Fibroblast of skin of left quadriceps (primary cell): Measurements from ENCODE around the gene IKZF1.

ENCODE experiments used
- DNase-seq, 2 experiments: peaks; one replicate each; pipeline ENCODE4 v3.0.0-alpha.2; 2013; ENCODE audit warnings: low read depth in 2 of 2

IKZF1 gene

DNA sequence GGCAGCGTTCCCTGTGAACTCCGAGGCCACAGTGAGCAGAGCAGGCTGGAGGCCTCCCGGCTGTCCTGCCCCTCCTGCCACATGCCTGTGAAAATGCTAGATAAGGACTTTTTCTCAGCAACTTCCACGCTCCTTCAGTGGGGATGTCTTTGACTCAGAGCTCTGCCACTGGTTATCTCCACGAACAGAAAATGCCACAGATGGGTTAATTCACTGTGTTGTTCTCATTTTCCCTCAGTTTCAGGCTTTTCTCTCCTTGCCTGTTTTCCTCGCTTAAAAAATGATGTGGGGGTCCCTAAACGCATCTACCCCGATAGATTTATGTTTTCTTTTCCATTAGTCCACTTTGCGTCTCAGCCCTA is 51.3 kb downstream of the IKZF1 start:
- DNase-seq = no peak

DNA sequence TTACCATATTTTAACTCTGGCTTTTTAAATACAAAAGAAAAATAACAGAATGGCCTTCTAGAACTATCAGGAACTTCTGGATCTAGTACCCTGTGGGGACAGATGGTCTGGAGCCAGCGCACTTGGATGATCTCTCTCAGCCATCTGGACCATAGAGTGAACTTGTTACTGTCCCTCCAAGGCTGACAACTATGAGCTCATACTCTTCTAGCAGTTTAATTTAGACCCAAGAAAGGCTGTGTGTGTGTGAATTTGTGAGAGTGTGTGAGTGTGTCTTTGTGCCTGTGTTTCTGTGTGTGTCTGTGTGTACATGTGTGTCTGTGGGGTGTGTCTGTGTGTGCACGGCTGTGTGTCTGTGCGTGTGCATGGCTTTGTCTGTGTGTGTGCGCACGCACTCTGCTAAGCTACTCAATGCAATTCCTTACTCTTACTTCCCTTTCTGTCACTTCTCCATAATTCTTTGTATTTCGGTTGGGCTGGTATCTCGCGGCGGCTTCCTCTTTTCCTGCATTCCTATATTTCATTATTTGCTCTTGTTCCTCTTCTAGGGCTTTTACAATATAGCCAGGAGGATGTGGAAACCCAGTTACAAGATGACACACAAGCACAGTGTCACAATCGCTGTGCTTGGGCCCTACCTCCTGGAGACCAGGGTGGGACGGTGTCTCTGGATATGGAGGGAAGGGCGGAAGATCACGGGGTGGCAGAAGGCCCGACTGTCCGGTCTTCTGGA is 51.9 kb downstream of the IKZF1 start:
- DNase-seq = no peak

DNA sequence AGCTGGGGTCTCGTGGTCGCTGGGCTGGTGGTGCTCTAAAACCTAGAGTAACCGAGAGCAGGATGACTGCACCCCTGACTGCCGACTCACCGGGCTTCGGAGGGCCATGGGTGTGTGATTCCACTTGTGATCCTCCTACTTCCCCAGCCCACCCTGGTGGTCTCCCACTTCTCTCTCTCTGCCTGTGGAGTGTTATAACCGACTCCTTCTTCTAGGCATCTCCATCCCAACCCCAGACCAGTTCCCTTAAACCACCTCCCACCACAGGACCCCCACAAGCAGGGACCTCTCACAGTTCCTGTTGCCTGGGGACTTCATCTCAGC is 52.4 kb downstream of the IKZF1 start:
- DNase-seq = no peak

DNA sequence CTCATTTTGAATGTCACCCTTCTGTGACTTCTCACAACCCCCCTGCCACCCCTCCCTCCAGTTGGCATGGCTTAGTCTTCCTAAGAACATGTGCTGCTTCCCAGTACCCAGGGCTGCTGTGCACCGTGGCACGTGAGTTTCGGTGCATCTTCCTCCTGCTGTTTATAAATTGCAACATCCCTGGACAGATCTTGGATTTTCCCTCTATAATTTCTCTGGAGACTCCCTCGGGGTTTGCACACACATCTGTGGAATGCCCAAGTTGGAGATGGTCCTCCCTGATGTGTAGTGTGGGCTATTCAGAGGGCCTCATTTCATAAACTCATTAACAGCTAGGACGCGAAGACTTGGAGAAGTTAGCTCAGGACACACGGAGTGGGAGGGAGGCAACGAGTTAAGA is 52.9 kb downstream of the IKZF1 start:
- no peak for DNase-seq

DNA sequence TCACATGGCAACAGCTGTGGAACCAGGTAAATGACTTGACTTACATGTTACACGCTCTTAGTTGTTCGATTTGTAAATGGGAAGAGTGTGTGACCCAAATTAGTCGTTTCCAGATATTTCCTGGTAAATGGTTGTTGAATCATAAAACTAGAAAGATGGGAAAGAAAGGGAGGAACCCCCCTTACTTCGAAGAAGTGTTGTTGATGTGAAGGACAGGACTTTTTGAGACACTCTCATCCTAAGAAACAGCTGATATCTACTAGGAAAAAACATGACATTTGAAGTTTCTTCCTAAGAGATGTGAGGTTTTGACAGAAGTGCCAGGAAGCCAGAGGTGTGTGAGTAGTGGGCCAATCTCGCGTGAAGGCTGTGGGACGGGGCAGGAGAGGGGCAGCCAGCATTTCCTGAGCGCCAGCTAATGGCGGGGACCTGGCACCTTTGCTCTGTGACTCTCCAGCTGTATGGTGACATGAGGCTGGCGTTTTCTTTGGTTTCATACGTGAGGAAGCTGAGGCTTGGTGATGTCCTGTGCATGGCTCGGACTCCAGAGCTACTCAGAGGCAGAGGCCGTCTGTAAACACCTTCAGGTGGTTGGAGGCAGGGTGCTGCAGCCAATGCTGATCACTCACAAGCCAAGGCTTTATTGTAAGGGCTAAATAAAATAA is 53.7 kb downstream of the IKZF1 start:
- DNase-seq = no peak

DNA sequence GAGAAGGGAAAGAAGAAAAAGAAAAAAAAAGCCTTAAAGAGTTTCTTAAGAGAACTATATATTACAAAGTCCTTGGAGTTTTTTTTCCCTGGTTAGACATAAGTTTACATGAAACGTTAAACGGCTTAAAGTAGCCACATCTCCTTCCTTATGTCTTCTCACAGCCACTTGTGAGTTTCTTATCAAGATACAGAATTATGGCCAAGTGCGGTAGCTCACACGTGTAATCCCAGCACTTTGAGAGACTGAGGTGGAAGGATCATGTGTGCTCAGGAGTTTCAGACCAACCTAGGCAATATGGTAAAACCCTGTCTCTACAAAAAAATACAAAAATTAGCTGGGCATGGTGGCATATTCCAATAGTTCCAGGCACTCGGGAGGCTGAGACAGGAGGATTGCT is 54.3 kb downstream of the IKZF1 start:
- no peak for DNase-seq

DNA sequence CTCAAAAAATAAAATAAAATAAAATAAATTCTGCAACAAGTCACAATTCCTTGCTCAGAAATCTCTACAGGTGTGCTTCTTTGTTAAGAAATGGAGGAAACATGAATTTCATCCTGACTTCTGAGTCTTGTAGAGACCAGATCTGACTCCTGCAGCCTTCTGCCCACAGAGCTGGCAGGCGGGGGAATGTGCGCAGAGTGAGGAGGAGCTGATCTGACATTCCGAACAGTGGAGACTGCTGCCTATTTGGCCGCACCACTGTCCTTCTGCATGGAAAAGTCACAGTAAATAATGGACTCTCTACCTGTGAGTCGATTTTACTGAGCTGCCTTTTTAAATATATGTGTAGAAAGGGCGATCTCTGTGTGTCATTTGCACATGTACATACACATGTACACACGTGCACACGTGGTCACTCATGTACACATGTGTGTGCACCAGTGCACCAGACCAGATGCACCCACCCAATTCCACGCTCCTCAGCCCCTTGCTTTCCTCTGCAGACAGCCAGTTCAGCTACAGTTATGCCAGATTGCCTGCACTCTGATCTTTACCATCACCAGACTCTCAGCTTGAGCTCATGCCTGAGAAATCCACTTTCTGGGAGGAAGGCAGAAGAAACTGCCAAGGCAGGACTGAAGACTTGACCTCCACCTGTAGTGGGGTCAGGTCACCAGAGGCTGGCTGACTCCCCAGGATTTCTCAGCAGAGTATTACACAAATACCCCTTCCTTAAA is 54.9 kb downstream of the IKZF1 start:
- no peak for DNase-seq

DNA sequence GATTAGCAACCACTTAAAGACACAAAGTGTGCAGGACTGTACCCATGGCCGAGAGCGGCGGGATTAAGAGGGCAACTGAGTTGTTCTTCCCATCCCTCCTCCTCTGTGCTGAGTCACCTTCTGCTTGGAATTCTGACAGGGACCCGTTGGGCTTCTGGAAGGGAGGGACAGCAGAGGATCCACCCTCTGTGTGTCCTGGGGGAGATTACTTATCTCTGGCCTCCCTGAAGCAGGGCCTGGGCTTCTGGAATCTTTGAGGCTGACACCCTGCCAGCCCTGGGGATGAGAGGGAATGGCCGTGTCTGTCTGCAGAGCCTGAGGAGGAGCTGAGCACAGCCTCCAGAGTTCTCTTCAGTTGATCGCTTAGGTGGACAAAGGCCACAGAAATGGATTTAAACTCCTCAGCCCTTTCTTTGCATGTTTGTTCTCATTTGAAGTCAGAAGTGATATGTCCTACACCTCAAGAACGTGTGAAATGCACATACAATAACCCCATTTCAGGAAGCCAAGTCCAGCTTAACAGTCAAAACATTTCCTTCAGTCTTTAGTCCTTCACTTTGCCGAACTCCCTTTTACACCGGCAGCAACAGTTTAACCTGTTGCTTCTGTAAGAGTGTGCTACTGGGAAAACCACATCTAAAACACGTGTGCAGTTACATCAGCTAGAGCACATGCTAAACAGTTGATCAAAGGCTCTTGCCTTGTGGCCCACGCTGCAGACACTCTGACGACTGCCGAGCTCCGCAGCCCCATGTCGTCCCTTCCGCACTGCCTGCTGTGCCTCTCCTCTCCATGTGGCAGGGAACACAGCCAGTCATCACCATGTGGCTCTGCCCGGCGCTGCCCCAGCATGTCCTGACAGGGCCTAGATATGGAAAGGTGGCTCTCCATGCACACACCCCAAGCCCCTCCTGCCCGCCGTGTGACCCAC is 55.7 kb downstream of the IKZF1 start:
- no peak for DNase-seq

DNA sequence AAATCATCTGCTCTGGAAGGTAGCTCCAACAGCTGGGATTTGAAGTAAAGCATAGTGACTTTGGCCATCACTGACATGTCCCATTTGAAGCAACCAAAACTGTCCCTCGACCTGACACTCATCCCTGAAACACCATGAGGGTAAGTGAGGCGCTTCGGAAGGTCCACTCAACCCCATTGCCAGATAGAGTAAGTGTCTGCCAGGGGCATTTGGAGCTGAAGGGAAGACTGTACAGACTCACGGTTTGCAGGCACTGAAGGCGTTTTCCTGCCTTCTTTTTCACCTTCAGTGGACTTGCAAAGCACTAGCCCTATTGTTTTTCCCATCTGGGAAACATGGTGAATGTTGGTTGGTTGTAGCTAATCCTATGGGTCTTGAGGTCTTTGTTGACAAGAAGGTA is 57.6 kb downstream of the IKZF1 start:
- no peak for DNase-seq

DNA sequence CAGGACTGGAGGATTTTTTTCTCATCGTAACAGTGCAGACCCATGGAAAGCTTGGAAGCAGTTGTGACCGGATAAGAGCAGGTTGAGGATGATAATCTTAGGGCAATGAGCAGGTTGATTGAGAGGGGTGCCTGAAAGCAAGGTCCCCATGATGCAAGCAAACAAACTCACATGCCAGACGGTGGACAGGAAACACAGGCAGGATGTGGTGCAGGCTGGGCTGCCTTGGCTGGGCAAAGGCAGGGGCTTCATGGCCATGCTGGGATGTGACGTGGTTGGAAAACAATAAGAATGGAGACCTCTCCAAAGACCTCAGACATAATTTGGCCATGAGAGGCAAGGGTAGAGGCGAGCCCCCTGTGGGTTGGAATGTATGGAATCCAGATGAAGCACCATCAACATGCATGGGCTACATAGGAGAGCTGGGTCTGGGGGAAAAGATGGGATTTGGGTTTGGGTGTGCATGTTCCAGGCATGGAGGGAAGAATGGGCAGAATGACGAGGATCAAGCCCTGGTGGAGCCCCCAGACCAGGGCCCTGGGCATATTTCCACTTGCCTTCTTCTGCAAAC is 58.3 kb downstream of the IKZF1 start:
- DNase-seq = no peak

DNA sequence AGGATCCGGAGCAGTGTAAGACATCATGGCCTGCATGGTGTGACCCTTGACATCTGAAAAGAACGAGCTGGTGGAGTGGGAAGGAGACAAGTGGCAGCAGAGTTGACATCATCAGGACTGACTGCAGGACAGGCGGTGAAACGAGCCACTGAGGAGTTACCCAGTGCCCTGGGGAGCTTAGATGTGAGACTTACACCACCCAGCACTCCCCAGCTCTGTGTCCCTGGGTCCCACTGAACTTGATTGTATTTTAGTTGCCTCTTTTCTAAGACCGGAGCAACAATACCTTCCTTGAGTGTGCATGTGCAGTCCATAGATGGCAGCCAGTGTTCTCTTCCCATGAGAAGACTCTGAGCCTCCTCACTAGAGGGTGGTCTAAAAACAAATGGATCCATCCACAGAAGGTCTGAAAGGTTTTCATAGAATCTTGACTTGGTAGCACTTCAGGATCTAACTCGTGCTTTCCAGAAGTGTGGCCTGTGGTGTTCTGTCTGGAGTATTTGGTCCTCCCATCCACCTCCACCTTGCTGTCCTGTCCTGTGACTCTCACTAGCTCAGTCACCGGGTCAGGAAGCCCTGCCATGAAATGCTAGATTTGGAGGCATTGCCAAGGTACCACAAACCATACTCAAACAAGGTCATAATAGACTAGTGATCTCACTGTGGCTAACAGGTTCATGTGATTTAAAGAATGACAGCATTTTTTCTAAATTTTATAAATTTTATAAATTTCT is 59.0 kb downstream of the IKZF1 start:
- DNase-seq = no peak

DNA sequence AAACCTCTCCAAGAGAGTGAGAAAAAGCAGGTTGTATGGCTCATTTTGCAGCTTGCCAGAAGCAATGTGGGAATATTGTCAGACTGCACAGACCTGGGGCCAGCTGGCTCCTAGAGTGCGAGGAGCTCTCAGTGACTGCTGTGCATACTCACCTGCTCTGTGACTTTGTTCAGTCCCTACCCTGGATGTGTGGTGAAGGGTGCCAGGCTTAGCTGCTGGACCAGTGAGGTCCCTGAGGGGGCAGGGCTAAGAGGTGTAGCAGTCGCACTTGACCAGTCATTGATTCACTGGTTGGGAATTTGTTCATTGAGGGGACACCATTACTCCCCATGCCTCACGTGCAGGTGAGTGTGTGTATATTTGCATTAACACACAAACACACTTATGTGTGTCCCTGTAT is 60.1 kb downstream of the IKZF1 start:
- no peak for DNase-seq

DNA sequence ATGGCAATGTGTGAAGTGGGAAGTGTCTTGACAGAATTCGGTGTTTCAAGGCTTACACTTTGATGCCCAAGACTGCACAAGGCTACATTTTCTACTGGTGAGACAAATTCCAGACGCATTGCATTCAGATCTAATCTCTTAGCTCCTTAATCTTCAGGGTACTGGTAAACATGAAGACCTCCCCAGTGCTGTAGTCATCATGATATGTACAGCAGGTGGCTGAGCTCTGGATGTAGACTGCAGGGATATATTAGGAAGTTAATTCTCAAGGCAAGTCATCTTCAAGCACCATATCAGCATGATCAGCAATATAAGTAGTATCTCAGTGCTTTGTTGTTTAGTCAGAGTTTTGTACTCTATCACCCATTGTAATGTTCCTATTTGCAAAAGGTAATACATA is 61.8 kb downstream of the IKZF1 start:
- DNase-seq = no peak

DNA sequence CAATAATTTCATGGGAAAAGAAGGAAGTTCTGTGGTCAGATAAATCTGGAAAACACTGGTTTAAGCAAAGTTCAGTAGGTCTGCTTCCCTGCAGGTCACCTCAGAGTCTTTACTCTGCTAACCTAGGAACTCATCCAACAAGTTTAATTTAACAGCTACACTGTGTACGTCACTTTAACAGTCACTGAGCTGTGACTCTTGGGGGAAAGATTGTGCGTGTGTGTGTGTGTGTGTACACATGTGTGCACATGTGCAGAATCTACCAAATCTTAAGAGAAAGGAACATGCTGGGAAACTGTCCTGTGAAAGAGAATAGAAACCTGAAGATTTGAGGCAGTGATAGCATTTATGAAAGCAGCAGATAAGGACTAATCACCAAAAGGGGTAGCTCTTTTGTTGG is 62.6 kb downstream of the IKZF1 start:
- no peak for DNase-seq

DNA sequence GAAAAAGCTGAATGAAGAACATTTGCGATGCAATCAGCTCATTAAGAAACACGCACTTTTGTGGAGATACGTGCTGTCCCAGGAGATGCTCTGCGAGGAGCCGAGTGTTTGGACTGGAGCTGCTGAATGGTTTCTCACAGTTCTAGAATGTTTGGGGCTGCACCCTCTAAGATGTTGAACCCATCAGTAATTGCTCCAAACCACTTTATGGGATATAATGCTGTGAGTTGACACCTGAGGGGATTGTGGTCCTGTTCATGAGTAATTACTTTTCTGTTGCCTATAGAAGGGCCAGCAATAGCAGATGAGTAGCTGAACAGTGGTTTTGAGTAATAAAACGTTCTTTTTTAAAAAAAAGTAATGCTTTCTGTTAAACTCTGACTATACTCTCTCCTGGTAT is 63.1 kb downstream of the IKZF1 start:
- no peak for DNase-seq

DNA sequence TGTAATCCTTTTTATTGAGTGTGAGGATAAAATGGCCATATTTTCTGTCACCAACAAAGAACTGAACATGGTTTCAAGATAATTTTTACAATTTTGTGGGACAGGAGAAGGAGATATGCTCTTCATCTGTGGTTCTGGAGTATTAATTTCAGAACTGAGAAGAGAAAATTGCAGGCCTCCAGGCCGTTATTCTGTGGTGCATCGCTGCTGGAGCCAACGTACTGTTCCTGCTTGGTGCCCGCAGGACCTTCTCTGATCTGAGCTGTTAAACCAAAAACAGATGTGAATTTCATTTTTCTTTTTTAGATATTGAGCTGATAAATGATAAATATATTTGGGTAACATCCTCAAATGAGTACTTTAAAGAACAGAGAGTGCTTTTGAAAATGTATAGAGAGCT is 63.9 kb downstream of the IKZF1 start:
- DNase-seq = no peak

DNA sequence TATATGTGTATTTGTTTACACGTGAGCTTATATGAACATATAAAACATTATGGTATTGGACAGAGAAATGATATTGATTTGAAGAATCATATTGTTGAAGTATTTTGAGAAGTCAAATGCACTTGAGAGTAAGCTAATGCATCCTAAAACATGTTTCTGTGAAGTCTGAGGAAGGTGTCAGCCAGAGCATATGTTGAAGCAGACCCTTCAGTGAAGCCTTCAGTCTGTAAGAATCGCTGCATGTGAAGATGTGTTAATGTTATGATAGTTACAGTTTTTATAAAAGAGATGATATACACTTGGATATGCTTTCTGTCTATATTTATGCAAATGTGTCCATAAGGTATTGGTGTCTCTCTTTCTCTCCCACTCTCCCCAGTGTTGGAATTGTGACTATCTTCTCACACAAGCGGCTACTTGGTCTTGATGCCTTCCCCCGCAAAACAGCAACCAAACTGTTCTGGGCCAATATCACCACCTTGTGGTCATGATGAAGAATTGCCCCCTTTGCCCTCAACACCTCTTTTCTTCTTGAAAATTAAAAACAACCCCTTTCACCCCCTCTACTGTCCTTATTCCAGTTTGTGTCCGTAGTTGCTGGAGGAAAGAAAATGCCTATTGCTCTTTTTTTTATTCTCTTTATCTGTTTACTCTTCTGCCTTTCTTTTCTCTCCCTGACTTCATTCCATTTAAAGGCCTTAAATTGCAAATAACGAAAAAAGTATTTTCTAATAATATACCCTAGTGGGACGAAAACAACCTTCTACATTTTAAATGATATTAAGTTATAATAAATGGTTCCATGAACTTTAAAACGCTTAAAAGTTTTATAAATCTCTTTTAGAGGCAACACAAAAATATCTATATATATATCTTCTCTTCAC is 64.9 kb downstream of the IKZF1 start:
- no peak for DNase-seq

DNA sequence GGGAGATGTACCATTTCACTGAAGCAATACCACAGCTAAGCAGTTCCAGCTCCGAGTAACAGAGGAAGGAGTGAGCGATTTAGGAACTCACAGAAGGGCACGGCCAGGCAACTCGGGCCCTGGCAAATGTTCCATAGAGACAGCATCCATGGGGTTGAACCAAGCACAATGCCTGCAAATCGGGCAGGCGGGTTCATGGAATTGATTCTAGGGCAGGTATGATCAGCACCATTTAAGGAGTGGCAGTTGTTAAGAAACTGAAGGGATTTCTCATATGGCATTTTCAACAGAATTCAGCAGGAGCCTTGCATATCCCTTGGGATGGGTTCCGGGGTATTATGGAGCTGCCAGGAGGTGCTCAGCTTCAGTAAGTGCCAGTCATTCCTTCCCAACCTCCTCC is 66.4 kb downstream of the IKZF1 start:
- DNase-seq = no peak

DNA sequence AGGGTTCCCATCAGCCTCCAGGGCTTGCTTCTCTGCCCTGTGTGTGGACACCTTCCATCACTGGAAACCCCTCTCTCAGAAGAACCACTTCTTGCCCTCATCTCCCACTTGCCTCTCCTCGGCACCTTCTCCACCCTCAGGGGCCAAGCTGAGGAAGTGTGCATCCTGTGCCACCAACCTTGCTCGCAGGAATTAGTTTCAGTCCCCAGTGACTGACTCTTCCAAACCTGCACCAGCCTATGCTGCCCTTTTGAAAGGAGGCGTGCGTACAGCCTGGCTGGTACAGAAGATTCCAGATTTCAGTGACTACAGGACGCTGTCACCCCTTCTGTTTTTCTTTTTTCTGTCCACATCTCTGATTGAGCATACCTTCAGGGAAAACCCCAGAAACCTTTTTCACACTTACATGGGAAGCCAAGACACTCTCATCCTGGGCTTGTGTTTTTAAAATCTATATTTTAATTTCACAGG is 67.1 kb downstream of the IKZF1 start:
- no peak for DNase-seq

DNA sequence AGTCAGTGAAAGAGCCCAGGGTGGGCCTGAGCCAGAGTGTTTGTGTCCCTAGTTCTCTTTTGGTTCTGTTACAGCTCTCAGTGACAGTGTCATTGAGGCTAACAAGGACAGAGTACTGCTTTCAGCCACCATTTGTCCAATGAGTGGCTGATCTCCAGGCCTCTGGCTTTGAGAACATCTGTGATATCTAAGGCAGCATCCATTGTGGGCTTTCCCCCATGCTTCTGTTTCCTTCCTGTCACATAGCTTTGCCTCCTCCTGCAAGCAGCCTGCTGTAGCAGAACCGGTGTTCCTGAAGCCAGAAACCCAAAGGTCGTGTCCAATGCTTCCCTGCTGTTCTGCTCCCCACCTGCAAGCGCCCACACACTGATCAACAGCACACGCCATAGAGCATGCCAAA is 68.4 kb downstream of the IKZF1 start:
- DNase-seq = no peak
